Endothelial cell of umbilical vein (primary cell): ENCODE data around the gene PRKACB.

Source experiments
- EZH2 ChIP-seq: IDR thresholded peaks from 2 replicates; pipeline ENCODE4 v1.6.1; 2012; ENCODE audit warnings: borderline replicate concordance, low read depth, mild to moderate bottlenecking, moderate library complexity, low read length, inconsistent platforms; ENCODE audit not compliant: severe bottlenecking
- MYC ChIP-seq: IDR thresholded peaks from one replicate; pipeline ENCODE4 v1.6.1; 2011; ENCODE audit warnings: mild to moderate bottlenecking, low read depth, low read length
- POLR2A ChIP-seq: IDR thresholded peaks from 2 replicates; pipeline ENCODE4 v1.6.1; 2012; ENCODE audit warnings: low read depth, mild to moderate bottlenecking, control low read depth, low read length
- POLR2AphosphoS5 ChIP-seq: IDR thresholded peaks from 2 replicates; pipeline ENCODE4 v1.6.1; 2012; ENCODE audit warnings: low read depth, mild to moderate bottlenecking, control low read depth, low read length, moderate library complexity; ENCODE audit not compliant: insufficient read depth
- TF ChIP-seq, protein P1 (sequence below), 2 donors: IDR thresholded peaks; 1 replicate in 1 of 2; 2 replicates in 1 of 2; pipeline ENCODE4 v1.5.1; 2011; ENCODE audit warnings: low read length in 2 of 2, mild to moderate bottlenecking in 2 of 2, moderate library complexity in 2 of 2, control low read depth in 1 of 2, inconsistent platforms in 1 of 2, low read depth in 1 of 2; ENCODE audit not compliant: insufficient read depth in 1 of 2; ENCODE audit errors: extremely low read depth in 1 of 2
- TF ChIP-seq, protein P2 (sequence below): IDR thresholded peaks from 2 replicates; pipeline ENCODE4 v1.6.1; 2011; ENCODE audit not compliant: insufficient read depth, insufficient read length

DNA sequence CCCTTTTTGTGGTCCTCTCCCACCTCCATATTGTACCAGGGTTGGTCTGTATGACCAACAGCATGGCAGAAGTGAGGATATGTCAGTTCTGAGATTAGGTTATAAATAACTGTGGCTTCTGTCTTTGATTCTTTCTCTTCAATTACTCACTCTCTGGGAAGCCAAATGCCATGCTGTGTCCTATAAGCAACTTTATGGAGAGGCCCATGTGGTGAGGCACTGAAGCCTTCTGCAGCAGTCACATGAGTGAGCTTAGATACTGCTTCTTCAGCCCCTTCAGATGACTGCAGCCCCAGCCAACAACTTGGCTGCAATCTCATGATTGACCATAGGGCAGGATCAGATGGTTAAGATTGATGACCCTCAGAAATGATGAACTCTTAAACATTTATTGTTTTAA lies 123.4 kb downstream of the PRKACB start:
- TF ChIP-seq, protein P1, sequence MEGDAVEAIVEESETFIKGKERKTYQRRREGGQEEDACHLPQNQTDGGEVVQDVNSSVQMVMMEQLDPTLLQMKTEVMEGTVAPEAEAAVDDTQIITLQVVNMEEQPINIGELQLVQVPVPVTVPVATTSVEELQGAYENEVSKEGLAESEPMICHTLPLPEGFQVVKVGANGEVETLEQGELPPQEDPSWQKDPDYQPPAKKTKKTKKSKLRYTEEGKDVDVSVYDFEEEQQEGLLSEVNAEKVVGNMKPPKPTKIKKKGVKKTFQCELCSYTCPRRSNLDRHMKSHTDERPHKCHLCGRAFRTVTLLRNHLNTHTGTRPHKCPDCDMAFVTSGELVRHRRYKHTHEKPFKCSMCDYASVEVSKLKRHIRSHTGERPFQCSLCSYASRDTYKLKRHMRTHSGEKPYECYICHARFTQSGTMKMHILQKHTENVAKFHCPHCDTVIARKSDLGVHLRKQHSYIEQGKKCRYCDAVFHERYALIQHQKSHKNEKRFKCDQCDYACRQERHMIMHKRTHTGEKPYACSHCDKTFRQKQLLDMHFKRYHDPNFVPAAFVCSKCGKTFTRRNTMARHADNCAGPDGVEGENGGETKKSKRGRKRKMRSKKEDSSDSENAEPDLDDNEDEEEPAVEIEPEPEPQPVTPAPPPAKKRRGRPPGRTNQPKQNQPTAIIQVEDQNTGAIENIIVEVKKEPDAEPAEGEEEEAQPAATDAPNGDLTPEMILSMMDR (IDR thresholded peaks at IDR 0.05; ENCODE audit: extremely low read depth in 1 of 2, insufficient read depth in 1 of 2, low read depth in 1 of 2, low read length in 2 of 2): no peak
- no peak for TF ChIP-seq POLR2A
- TF ChIP-seq EZH2: no peak
- no peak for TF ChIP-seq MYC
- no peak for TF ChIP-seq POLR2AphosphoS5
- TF ChIP-seq, protein P2, sequence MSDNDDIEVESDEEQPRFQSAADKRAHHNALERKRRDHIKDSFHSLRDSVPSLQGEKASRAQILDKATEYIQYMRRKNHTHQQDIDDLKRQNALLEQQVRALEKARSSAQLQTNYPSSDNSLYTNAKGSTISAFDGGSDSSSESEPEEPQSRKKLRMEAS: no peak
